Measurements from ENCODE around the gene TMEM207. TPM values are rescaled to one million over a fixed set of nuclear protein-coding genes. Genes with fewer than 3 reads are reported as not detected.

The TMEM207 gene
- total RNA-seq, 2 donors from 2014 or later, result not detected

- H3K9me3 ChIP-seq, result no peaks in the 10 kb centered on the region
- ATAC-seq (ENCODE audit: insufficient number of reproducible peaks, low FRiP score, low read depth) (no peak), DNase-seq (ENCODE audit: low spot score) (no peak)
- H3K4me1 ChIP-seq (ENCODE audit: control insufficient read depth in 1 of 2, low read depth in 2 of 2), result no peaks in the 10 kb centered on the region
- H3K27ac ChIP-seq, result no peak overlapping the region
- no peak overlapping the region for H3K4me3 ChIP-seq
- H3K27me3 ChIP-seq (replicated peaks; ENCODE audit: insufficient read depth), result no peaks in the 10 kb centered on the region
- no peaks in the 10 kb centered on the region for H3K36me3 ChIP-seq
- TF ChIP-seq CTCF (IDR thresholded peaks at IDR 0.05), result no peak
These were observed 3.0 kb downstream of the TMEM207 start for GRCh38 chr3:190446573-190447279.

- ATAC-seq (ENCODE audit: insufficient number of reproducible peaks, low FRiP score, low read depth) (no peak), DNase-seq (ENCODE audit: low spot score) (no peak)
- Histone ChIP-seq H3K4me1 (ENCODE audit: control insufficient read depth in 1 of 2, low read depth in 2 of 2) (no peaks in the 10 kb centered on the region), H3K27ac (no peak overlapping the region), H3K36me3 (no peaks in the 10 kb centered on the region), H3K9me3 (no peaks in the 10 kb centered on the region), H3K4me3 (no peak overlapping the region), H3K27me3 (replicated peaks; ENCODE audit: insufficient read depth) (no peaks in the 10 kb centered on the region)
- TF ChIP-seq CTCF (IDR thresholded peaks at IDR 0.05), result no peak
These were observed 5.0 kb downstream of the TMEM207 start for GRCh38 chr3:190444576-190445145.

- no peaks in the 10 kb centered on the region for H3K9me3 ChIP-seq
- H3K4me1 ChIP-seq (ENCODE audit: control insufficient read depth in 1 of 2, low read depth in 2 of 2), result no peaks in the 10 kb centered on the region
- no peak for ATAC-seq (ENCODE audit: insufficient number of reproducible peaks, low FRiP score, low read depth)
- no peaks in the 10 kb centered on the region for H3K36me3 ChIP-seq
- no peak for DNase-seq (ENCODE audit: low spot score)
- H3K27me3 ChIP-seq (replicated peaks; ENCODE audit: insufficient read depth), result no peaks in the 10 kb centered on the region
- no peak overlapping the region for H3K27ac ChIP-seq
- H3K4me3 ChIP-seq, result no peak overlapping the region
- no peak for TF ChIP-seq CTCF (IDR thresholded peaks at IDR 0.05)
These were observed 5.7 kb downstream of the TMEM207 start for GRCh38 chr3:190444006-190444405.

GRCh38 chr3:190443257-190443656 is 6.4 kb downstream of the TMEM207 start:
- no peaks in the 10 kb centered on the region for H3K27me3 ChIP-seq (replicated peaks; ENCODE audit: insufficient read depth)
- H3K4me1 ChIP-seq (ENCODE audit: control insufficient read depth in 1 of 2, low read depth in 2 of 2), result no peaks in the 10 kb centered on the region
- H3K4me3 ChIP-seq, result no peak overlapping the region
- H3K9me3 ChIP-seq, result no peaks in the 10 kb centered on the region
- no peaks in the 10 kb centered on the region for H3K36me3 ChIP-seq
- no peak for ATAC-seq (ENCODE audit: insufficient number of reproducible peaks, low FRiP score, low read depth)
- no peak for TF ChIP-seq CTCF (IDR thresholded peaks at IDR 0.05)
- no peak for DNase-seq (ENCODE audit: low spot score)
- H3K27ac ChIP-seq, result no peak overlapping the region

- Histone ChIP-seq H3K27ac (no peak overlapping the region), H3K36me3 (no peaks in the 10 kb centered on the region), H3K4me1 (ENCODE audit: control insufficient read depth in 1 of 2, low read depth in 2 of 2) (no peaks in the 10 kb centered on the region), H3K27me3 (replicated peaks; ENCODE audit: insufficient read depth) (no peaks in the 10 kb centered on the region), H3K4me3 (no peak overlapping the region), H3K9me3 (no peaks in the 10 kb centered on the region)
- no peak for TF ChIP-seq CTCF (IDR thresholded peaks at IDR 0.05)
- no peak for DNase-seq (ENCODE audit: low spot score)
- ATAC-seq (ENCODE audit: insufficient number of reproducible peaks, low FRiP score, low read depth), result no peak
These were observed 7.5 kb downstream of the TMEM207 start for GRCh38 chr3:190442240-190442639.

All from thoracic aorta (tissue), 2 donors.